22Rv1 (cell line): ENCODE results near the gene TMEM109.

Experiments
- H3K27ac ChIP-seq: fragments of 450-650 bp; 2 replicates; pipeline ENCODE4 v1.5.1; 2017
- ZFX ChIP-seq: fragments of 450-650 bp; IDR thresholded peaks from 2 replicates; pipeline ENCODE4 v1.6.1; 2017; ENCODE audit warnings: antibody characterized with exemption, borderline replicate concordance
- TF ChIP-seq, protein P1 (sequence below): fragments of 450-650 bp; IDR thresholded peaks from 2 replicates; pipeline ENCODE4 v1.5.1; 2017; ENCODE audit warnings: mild to moderate bottlenecking

Gene TMEM109

DNA sequence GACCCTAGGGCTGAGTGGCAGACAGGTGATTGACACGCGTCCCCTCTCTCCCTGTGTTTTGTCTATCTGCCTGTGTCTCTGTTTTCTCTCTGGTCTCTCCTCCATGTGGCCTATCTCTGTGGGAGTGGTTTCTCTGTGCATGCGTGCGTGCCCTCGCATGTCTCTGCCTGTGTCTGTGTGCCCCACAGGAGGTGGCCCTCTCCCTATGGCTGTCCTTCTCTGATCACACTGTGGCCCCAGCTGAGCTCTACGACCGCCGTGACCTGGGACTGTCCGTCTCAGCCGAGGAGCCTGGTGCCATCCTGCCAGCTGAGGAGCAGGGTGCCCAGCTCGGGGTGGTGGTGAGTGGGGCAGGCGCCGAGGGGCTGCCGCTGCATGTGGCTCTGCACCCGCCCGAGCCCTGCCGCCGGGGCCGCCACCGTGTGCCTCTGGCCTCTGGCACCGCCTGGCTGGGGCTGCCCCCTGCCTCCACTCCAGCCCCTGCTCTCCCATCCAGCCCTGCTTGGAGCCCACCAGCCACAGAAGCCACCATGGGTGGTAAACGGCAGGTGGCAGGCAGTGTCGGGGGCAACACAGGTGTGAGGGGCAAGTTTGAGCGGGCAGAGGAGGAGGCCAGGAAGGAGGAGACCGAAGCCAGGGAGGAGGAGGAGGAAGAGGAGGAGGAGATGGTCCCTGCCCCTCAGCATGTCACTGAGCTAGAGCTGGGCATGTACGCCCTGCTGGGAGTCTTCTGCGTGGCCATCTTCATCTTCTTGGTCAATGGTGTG lies 21.9 kb downstream of the TMEM109 start:
- no peak for TF ChIP-seq ZFX
- TF ChIP-seq, protein P1, sequence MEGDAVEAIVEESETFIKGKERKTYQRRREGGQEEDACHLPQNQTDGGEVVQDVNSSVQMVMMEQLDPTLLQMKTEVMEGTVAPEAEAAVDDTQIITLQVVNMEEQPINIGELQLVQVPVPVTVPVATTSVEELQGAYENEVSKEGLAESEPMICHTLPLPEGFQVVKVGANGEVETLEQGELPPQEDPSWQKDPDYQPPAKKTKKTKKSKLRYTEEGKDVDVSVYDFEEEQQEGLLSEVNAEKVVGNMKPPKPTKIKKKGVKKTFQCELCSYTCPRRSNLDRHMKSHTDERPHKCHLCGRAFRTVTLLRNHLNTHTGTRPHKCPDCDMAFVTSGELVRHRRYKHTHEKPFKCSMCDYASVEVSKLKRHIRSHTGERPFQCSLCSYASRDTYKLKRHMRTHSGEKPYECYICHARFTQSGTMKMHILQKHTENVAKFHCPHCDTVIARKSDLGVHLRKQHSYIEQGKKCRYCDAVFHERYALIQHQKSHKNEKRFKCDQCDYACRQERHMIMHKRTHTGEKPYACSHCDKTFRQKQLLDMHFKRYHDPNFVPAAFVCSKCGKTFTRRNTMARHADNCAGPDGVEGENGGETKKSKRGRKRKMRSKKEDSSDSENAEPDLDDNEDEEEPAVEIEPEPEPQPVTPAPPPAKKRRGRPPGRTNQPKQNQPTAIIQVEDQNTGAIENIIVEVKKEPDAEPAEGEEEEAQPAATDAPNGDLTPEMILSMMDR = no peak
- H3K27ac ChIP-seq = no peak overlapping the region

DNA sequence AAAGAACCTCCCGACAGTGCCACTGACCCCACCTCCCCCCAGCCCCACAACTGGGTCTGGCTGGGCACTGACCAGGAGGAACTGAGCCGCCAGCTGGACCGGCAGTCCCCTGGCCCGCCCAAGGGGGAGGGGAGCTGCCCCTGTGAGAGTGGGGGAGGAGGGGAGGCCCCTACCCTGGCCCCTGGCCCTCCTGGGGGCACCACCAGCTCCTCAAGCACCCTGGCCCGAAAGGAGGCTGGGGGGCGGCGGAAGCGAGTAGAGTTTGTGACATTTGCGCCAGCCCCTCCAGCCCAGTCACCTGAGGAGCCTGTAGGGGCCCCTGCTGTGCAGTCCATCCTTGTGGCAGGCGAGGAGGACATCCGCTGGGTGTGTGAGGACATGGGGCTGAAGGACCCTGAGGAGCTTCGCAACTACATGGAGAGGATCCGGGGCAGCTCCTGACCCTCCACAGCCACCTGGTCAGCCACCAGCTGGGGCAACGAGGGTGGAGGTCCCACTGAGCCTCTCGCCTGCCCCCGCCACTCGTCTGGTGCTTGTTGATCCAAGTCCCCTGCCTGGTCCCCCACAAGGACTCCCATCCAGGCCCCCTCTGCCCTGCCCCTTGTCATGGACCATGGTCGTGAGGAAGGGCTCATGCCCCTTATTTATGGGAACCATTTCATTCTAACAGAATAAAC lies 22.6 kb downstream of the TMEM109 start:
- no peak overlapping the region for H3K27ac ChIP-seq
- TF ChIP-seq ZFX = no peak
- TF ChIP-seq, protein P1 = no peak

DNA sequence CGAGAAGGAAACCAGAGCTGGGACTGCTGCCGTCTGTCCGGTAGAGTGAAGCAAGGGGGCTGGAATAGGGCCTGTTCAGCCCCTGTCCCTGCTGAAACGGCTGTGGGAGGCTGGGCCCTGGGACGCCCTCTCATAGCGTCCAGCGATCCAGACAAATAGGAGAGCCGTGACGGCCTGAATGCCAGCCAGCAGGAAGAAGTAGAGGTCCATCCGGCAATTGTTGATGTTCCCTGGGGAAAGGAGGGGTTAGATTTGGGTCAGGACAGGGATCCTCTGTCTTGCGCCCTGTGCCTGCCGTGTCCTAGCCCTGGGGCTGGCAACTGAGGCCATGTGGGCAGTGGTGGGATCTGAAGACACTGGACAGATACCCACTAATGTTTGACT lies 23.2 kb downstream of the TMEM109 start:
- no peak for TF ChIP-seq ZFX
- TF ChIP-seq, protein P1 = no peak
- no peak overlapping the region for H3K27ac ChIP-seq

DNA sequence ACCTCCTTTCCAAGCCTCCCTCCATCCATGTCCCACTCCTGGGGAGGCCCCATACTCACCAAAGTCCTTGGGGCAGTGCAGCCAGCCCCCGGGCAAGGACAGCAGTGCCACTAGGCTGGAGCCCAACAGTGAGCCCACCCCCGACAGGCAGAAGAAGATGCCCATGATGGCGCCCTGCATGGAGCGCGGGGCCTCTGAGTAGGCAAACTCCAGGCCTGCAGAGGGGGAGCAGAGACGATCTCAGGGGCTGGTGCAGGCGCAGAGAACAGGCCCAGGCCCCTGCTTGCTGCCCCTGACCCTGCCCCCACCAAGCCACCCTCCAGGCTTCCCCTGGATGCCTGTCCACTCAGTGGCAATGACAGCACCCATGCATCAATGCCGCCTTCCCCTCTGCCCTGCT lies 23.9 kb downstream of the TMEM109 start:
- no peak for TF ChIP-seq ZFX
- TF ChIP-seq, protein P1 = no peak
- H3K27ac ChIP-seq = no peak overlapping the region

DNA sequence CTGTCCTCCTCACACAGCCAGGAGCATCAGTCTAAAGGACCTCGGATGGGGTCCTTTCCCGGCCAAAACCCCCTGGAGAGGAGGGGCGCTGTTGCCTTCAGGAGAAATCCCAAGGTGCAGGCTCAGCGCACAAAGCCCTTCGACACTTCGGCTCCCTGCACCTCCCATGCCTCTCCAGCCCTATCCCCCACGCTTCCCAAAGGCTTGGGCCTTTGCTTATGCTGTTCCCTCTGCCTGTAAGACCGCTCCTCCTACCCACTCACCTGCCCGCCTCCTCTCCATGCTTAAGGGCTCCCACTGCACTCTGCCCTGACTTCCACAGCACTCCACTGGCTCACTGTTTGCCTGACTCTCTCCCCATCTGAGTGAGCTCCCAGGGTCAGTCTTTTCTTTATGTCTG lies 24.5 kb downstream of the TMEM109 start:
- no peak overlapping the region for H3K27ac ChIP-seq
- TF ChIP-seq, protein P1 = no peak
- TF ChIP-seq ZFX = no peak

DNA sequence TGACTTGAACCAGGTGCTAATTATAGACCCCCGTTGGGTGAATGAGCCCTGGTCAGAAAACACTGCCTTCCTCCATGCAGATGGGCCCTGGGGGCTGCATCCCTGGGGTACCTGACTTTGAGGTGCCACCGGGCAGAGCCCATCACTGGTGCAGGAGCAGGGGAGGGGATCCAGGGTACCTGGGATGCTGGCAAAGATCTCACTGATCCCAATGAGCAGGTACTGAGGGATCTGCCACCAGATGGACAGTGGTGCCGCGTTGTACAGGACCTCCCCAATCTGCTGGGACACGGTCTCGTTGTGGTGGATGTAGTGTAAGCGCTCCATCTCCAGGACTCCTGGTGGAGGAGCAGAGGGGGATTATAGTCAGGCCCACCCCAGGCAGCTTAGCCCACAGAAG lies 25.3 kb downstream of the TMEM109 start:
- TF ChIP-seq ZFX = no peak
- TF ChIP-seq, protein P1 = no peak
- no peak overlapping the region for H3K27ac ChIP-seq

DNA sequence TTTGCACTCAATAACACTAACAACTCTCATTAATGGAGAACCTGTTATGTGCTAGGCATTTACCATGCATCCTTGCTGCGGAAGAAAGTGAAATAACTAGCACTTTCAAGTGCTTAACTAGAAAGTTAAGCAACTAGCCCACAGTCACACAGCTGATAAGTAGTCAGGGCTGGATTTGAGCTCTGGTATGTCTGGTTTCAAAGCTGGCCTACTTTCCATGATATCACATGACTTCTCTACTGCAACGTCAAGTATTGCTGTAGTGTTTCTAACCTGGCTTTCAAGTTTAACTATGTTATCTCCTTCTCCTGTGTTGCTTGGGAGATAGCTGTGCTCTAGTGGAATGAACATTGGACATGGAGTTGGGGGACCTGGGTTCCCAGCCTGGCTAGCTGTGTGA lies 25.9 kb downstream of the TMEM109 start:
- H3K27ac ChIP-seq = no peak overlapping the region
- TF ChIP-seq ZFX = no peak
- TF ChIP-seq, protein P1 = no peak
